ENCODE measurements around the gene TTC36. TPM values are rescaled to one million over a fixed set of nuclear protein-coding genes. Genes with fewer than 3 reads are reported as not detected.

TTC36 gene
- total and polyA plus RNA-seq, 10 of the 15 experiments (the other 5 are each of a cell fraction or from before 2014, with no cell fraction given) = 0.28 to 0.78 (median 0.59) TPM; not detected in 7

DNA sequence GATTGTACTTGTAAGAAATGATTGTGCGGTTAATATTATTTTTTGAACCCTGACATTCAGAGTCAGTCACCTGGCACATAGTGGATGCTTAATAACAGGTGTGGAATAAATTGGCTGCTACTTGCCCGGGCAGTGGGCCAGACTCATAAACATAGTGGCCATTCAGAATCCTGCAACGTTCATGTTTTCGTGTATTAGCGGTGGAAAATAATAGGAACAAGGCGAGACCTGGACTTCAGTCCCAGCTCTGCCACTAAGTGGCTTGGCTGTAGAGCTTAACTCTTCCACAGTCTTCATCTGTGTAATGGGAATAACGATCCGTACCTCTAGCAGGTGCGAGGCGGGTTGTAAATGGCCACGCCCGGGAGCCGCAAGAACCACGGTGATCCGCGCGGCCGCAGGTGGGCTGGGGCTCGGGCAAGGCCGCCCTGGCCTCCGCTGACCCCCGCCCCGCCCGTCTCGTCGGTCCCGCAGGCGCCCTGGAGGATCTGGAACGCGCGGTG is 3.0 kb downstream of the TTC36 start:
- no peak for ATAC-seq
- WGBS (ENCODE audit: insufficient coverage, insufficient replicate concordance, low lambda C conversion rate, missing lambda C conversion rate) = 9% methylated on average over 29 of the region's 31 CpGs
- TSS peak; percentile 70 for BruUV-seq (replicated peaks)
- ChIA-PET CTCF (interaction anchor here (1.6 kb wide), 1 partner anchor 87 kb away, joined by 4 read pairs; no protein-coding TSS in a partner anchor), SMC1A (ENCODE audit: uncharacterized antibody, unreplicated experiment) (no interaction called here), POLR2A (interaction anchor here (0.7 kb wide), 1 partner anchor 15 kb away, joined by 3 read pairs; no protein-coding TSS in a partner anchor), RAD21 (ENCODE audit: unreplicated experiment) (interaction anchor here (1.2 kb wide), 1 partner anchor 40 kb away, joined by 4 read pairs; no protein-coding TSS in a partner anchor)
- peak overlapping the region; percentile 95 for H3K4me2 ChIP-seq (ENCODE audit: control insufficient read depth, insufficient read depth)
- no peaks in the 10 kb centered on the region for H3K9me3 ChIP-seq (replicated peaks; ENCODE audit: control insufficient read depth, insufficient read depth, low read length)
- H2AFZ ChIP-seq (ENCODE audit: control insufficient read depth, low read depth, low read length) = peak overlapping the region; percentile 92
- H3K4me1 ChIP-seq (ENCODE audit: control insufficient read depth, insufficient read depth, low read length) = 0 out of 2 replicates have a peak, but pooled peaks cover 3% of the 10 kb centered on the region
- peak overlapping the region; percentile 86 for H3K4me3 ChIP-seq
- intact Hi-C loops (cut with micrococcal nuclease; ENCODE audit: unreplicated experiment) = loop anchor here (5.0 kb wide), 1 partner anchor 37 kb away; the partner anchor contains the start of gene IFT46
- in situ Hi-C loops (cut with MboI) = no loop called here
- no peak for FAIRE-seq
- H3K27ac ChIP-seq (ENCODE audit: control insufficient read depth, insufficient read depth) = no peak overlapping the region
- H3K9ac ChIP-seq (ENCODE audit: control insufficient read depth, insufficient read depth, low read length) = peak overlapping the region; percentile 53
- no peaks in the 10 kb centered on the region for H3K27me3 ChIP-seq (replicated peaks in 1 of 2; ENCODE audit: control insufficient read depth in 2 of 2, insufficient read depth in 2 of 2, low read length in 1 of 2)
- DNase-seq (ENCODE audit: low read depth, low spot score) = no peak
- no peaks in the 10 kb centered on the region; the same call in 1 of the 2 replicates for H4K20me1 ChIP-seq (ENCODE audit: control insufficient read depth, insufficient read depth)
- H3K36me3 ChIP-seq (ENCODE audit: control insufficient read depth in 2 of 2, insufficient read depth in 2 of 2, low read length in 1 of 2) = peaks cover 0 to 4% of the 10 kb centered on the region in 2 experiments; a peak in 1 of 4 replicates
- H3K79me2 ChIP-seq (ENCODE audit: control insufficient read depth, insufficient read depth, low read length) = no peaks in the 10 kb centered on the region
- TF ChIP-seq, protein P1, sequence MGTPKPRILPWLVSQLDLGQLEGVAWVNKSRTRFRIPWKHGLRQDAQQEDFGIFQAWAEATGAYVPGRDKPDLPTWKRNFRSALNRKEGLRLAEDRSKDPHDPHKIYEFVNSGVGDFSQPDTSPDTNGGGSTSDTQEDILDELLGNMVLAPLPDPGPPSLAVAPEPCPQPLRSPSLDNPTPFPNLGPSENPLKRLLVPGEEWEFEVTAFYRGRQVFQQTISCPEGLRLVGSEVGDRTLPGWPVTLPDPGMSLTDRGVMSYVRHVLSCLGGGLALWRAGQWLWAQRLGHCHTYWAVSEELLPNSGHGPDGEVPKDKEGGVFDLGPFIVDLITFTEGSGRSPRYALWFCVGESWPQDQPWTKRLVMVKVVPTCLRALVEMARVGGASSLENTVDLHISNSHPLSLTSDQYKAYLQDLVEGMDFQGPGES (IDR thresholded peaks at IDR 0.05) = no peak
- TF ChIP-seq, protein P2, sequence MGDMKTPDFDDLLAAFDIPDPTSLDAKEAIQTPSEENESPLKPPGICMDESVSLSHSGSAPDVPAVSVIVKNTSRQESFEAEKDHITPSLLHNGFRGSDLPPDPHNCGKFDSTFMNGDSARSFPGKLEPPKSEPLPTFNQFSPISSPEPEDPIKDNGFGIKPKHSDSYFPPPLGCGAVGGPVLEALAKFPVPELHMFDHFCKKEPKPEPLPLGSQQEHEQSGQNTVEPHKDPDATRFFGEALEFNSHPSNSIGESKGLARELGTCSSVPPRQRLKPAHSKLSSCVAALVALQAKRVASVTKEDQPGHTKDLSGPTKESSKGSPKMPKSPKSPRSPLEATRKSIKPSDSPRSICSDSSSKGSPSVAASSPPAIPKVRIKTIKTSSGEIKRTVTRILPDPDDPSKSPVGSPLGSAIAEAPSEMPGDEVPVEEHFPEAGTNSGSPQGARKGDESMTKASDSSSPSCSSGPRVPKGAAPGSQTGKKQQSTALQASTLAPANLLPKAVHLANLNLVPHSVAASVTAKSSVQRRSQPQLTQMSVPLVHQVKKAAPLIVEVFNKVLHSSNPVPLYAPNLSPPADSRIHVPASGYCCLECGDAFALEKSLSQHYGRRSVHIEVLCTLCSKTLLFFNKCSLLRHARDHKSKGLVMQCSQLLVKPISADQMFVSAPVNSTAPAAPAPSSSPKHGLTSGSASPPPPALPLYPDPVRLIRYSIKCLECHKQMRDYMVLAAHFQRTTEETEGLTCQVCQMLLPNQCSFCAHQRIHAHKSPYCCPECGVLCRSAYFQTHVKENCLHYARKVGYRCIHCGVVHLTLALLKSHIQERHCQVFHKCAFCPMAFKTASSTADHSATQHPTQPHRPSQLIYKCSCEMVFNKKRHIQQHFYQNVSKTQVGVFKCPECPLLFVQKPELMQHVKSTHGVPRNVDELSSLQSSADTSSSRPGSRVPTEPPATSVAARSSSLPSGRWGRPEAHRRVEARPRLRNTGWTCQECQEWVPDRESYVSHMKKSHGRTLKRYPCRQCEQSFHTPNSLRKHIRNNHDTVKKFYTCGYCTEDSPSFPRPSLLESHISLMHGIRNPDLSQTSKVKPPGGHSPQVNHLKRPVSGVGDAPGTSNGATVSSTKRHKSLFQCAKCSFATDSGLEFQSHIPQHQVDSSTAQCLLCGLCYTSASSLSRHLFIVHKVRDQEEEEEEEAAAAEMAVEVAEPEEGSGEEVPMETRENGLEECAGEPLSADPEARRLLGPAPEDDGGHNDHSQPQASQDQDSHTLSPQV (IDR thresholded peaks at IDR 0.05) = no peak
- TF ChIP-seq, protein P3, sequence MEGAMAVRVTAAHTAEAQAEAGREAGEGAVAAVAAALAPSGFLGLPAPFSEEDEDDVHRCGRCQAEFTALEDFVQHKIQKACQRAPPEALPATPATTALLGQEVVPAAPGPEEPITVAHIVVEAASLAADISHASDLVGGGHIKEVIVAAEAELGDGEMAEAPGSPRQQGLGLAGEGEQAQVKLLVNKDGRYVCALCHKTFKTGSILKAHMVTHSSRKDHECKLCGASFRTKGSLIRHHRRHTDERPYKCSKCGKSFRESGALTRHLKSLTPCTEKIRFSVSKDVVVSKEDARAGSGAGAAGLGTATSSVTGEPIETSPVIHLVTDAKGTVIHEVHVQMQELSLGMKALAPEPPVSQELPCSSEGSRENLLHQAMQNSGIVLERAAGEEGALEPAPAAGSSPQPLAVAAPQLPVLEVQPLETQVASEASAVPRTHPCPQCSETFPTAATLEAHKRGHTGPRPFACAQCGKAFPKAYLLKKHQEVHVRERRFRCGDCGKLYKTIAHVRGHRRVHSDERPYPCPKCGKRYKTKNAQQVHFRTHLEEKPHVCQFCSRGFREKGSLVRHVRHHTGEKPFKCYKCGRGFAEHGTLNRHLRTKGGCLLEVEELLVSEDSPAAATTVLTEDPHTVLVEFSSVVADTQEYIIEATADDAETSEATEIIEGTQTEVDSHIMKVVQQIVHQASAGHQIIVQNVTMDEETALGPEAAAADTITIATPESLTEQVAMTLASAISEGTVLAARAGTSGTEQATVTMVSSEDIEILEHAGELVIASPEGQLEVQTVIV (IDR thresholded peaks at IDR 0.05; ENCODE audit: borderline replicate concordance, partially characterized antibody) = no peak
- TF ChIP-seq MTA3 (IDR thresholded peaks at IDR 0.05; ENCODE audit: borderline replicate concordance, low read length) (no peak), SMAD5 (IDR thresholded peaks at IDR 0.05; ENCODE audit: low read depth) (no peak), JUNB (IDR thresholded peaks at IDR 0.05) (no peak), TBL1XR1 (IDR thresholded peaks at IDR 0.05; ENCODE audit: low read depth, low read length) (no peak)
- TF ChIP-seq, protein P4, sequence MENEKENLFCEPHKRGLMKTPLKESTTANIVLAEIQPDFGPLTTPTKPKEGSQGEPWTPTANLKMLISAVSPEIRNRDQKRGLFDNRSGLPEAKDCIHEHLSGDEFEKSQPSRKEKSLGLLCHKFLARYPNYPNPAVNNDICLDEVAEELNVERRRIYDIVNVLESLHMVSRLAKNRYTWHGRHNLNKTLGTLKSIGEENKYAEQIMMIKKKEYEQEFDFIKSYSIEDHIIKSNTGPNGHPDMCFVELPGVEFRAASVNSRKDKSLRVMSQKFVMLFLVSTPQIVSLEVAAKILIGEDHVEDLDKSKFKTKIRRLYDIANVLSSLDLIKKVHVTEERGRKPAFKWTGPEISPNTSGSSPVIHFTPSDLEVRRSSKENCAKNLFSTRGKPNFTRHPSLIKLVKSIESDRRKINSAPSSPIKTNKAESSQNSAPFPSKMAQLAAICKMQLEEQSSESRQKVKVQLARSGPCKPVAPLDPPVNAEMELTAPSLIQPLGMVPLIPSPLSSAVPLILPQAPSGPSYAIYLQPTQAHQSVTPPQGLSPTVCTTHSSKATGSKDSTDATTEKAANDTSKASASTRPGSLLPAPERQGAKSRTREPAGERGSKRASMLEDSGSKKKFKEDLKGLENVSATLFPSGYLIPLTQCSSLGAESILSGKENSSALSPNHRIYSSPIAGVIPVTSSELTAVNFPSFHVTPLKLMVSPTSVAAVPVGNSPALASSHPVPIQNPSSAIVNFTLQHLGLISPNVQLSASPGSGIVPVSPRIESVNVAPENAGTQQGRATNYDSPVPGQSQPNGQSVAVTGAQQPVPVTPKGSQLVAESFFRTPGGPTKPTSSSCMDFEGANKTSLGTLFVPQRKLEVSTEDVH (IDR thresholded peaks at IDR 0.05; ENCODE audit: low read depth, partially characterized antibody) = no peak
- TF ChIP-seq, protein P5, sequence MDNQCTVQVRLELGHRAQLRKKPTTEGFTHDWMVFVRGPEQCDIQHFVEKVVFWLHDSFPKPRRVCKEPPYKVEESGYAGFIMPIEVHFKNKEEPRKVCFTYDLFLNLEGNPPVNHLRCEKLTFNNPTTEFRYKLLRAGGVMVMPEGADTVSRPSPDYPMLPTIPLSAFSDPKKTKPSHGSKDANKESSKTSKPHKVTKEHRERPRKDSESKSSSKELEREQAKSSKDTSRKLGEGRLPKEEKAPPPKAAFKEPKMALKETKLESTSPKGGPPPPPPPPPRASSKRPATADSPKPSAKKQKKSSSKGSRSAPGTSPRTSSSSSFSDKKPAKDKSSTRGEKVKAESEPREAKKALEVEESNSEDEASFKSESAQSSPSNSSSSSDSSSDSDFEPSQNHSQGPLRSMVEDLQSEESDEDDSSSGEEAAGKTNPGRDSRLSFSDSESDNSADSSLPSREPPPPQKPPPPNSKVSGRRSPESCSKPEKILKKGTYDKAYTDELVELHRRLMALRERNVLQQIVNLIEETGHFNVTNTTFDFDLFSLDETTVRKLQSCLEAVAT (IDR thresholded peaks at IDR 0.05) = peak; percentile 32; the same call in 1 of the 2 replicates

All from GM12878 (cell line).